Erythroblast (primary cell): ENCODE data around the gene KCP.

ENCODE experiments used
- GATA1 ChIP-seq: IDR thresholded peaks from 2 replicates; pipeline ENCODE4 v1.6.1; 2011; ENCODE audit warnings: low read depth, mild to moderate bottlenecking, control low read depth, low read length, moderate library complexity
- POLR2A ChIP-seq: IDR thresholded peaks from 2 replicates; pipeline ENCODE4 v1.6.1; 2011; ENCODE audit warnings: mild to moderate bottlenecking, low read length

DNA sequence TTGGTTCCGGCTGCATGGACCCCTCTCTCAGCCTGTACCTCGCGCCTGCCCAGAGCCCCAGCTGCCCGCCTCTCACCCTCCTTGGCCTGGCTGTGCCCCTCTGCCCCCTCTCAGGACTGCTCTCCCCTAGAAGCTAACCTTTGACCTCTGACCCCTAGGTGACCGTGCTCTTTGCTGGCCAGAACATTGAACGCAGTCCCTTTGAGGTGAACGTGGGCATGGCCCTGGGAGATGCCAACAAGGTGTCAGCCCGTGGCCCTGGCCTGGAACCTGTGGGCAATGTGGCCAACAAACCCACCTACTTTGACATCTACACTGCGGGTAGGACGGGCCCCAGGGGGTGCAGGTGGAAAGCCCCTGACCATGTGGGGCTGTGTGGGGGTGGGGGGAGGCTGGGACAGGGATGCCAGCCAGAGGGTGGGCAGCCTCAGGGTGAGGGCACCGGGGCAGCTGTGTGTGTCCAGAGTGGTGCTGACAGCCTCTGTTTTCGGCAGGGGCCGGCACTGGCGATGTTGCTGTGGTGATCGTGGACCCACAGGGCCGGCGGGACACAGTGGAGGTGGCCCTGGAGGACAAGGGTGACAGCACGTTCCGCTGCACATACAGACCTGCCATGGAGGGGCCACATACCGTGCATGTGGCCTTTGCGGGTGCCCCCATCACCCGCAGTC lies 72.3 kb downstream of the KCP start:
- no peak for TF ChIP-seq POLR2A
- no peak for TF ChIP-seq GATA1
